HEK293 (cell line): ENCODE results near the gene KDM6A.

Experiments
- CTCF ChIA-PET: fragments of 350-600 bp; formaldehyde crosslinking; extraction: SDS; loops from one replicate; lab custom pipeline; 2021; ENCODE audit warnings: antibody characterized with exemption; lab: Yijun Ruan, JAX
- POLR2A ChIA-PET: fragments of 300-600 bp; formaldehyde crosslinking; extraction: SDS; loops from one replicate; lab custom pipeline; 2020; ENCODE audit warnings: antibody characterized with exemption, inconsistent platforms; lab: Yijun Ruan, JAX
- H3K27ac ChIP-seq: fragments of 200-500 bp; sonication (Bioruptor generic); 2 replicates; pipeline ENCODE4 v1.5.1; 2014; ENCODE audit warnings: low read depth, low read length, control low read depth, inconsistent platforms; ENCODE audit errors: extremely low read depth
- H3K36me3 ChIP-seq, 2 experiments: fragments of 200-500 bp in 1 of 2; sonication (Bioruptor generic) in 1 of 2; 1 replicate in 1 of 2; 2 replicates in 1 of 2; pipeline ENCODE4 v1.5.1; 2014 to 2017; ENCODE audit warnings: inconsistent platforms in 2 of 2, low read length in 2 of 2; ENCODE audit not compliant: control insufficient read depth in 2 of 2, insufficient read depth in 1 of 2
- H3K4me1 ChIP-seq: fragments of 200-500 bp; sonication (Bioruptor generic); 2 replicates; pipeline ENCODE4 v1.5.1; 2014; ENCODE audit warnings: mild to moderate bottlenecking, low read length, inconsistent platforms; ENCODE audit not compliant: control insufficient read depth, insufficient read depth
- H3K4me3 ChIP-seq: 2 replicates; pipeline ENCODE4 v1.5.1; 2011; ENCODE audit warnings: low read depth, mild to moderate bottlenecking, control low read depth, low read length, moderate library complexity
- H3K9me3 ChIP-seq: fragments of 200-500 bp; sonication (Bioruptor generic); 2 replicates; pipeline ENCODE4 v1.5.1; 2014; ENCODE audit warnings: low read depth, low read length, inconsistent platforms; ENCODE audit not compliant: control insufficient read depth, insufficient read depth
- GLIS1 ChIP-seq: fragments of 450-650 bp; formaldehyde crosslinking; IDR thresholded peaks from 2 replicates; pipeline ENCODE4 v1.5.1; 2016; ENCODE audit warnings: missing biosample characterization, missing genetic modification characterization
- OSR2 ChIP-seq: fragments of 450-650 bp; formaldehyde crosslinking; IDR thresholded peaks from 2 replicates; pipeline ENCODE4 v1.5.1; 2016; ENCODE audit warnings: missing biosample characterization, missing genetic modification characterization
- PRDM4 ChIP-seq: fragments of 450-650 bp; formaldehyde crosslinking; IDR thresholded peaks from 2 replicates; pipeline ENCODE4 v1.5.1; 2017; ENCODE audit warnings: missing biosample characterization, missing genetic modification characterization
- ZNF248 ChIP-seq: fragments of 450-650 bp; formaldehyde crosslinking; IDR thresholded peaks from 2 replicates; pipeline ENCODE4 v1.5.1; 2017; ENCODE audit warnings: missing biosample characterization, missing genetic modification characterization
- ZSCAN18 ChIP-seq: fragments of 450-650 bp; formaldehyde crosslinking; IDR thresholded peaks from 2 replicates; pipeline ENCODE4 v1.5.1; 2016; ENCODE audit warnings: missing biosample characterization, missing genetic modification characterization
- ZXDB ChIP-seq: fragments of 450-650 bp; formaldehyde crosslinking; IDR thresholded peaks from 2 replicates; pipeline ENCODE4 v1.5.1; 2016; ENCODE audit warnings: missing biosample characterization, missing genetic modification characterization
- TF ChIP-seq, protein P1 (sequence below): fragments of 450-650 bp; formaldehyde crosslinking; IDR thresholded peaks from 2 replicates; pipeline ENCODE4 v1.5.1; 2017; ENCODE audit warnings: missing biosample characterization, missing genetic modification characterization

KDM6A gene

DNA sequence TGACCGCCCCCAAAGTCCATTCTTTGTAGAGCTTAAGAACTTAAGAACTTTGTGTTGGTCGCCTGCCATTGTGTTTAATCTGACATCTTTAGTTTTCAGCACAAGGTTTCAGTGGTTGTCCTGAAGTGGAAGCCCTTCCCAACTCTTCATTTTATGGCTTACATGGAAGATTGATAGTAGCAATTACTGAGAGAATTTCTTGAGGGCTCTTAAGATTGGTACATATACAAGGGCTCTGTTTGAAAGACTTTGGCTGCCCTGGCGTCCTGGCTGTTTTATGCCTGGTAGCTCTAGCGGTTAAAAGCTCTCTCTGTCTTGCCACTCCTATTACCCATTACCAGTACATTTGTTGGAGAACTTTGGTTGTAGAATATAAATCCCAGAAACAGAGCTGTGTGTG is 75.0 kb downstream of the KDM6A start:
- TF ChIP-seq, protein P1, sequence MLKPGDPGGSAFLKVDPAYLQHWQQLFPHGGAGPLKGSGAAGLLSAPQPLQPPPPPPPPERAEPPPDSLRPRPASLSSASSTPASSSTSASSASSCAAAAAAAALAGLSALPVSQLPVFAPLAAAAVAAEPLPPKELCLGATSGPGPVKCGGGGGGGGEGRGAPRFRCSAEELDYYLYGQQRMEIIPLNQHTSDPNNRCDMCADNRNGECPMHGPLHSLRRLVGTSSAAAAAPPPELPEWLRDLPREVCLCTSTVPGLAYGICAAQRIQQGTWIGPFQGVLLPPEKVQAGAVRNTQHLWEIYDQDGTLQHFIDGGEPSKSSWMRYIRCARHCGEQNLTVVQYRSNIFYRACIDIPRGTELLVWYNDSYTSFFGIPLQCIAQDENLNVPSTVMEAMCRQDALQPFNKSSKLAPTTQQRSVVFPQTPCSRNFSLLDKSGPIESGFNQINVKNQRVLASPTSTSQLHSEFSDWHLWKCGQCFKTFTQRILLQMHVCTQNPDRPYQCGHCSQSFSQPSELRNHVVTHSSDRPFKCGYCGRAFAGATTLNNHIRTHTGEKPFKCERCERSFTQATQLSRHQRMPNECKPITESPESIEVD (tag by site-specific recombination), result peak; percentile 80; the same call in 1 of the 2 replicates
- TF ChIP-seq ZSCAN18 (tag by site-specific recombination) (no peak), ZXDB (tag by site-specific recombination) (0 out of 2 replicates have a peak, but pooled peaks have one; percentile 12), OSR2 (tag by site-specific recombination) (peak; percentile 42; the same call in 1 of the 2 replicates)
- Histone ChIP-seq H3K27ac (peak overlapping the region; percentile 21; the same call in 1 of the 2 replicates), H3K4me3 (no peak overlapping the region), H3K36me3 (no peaks in the 10 kb centered on the region; a peak in 1 of 3 replicates), H3K9me3 (no peaks in the 10 kb centered on the region), H3K4me1 (peaks cover 23% of the 10 kb centered on the region)
- POLR2A ChIA-PET, result no interaction called here
- CTCF ChIA-PET, result interaction anchor here (0.7 kb wide), 2 partner anchors 9 to 904 kb away, joined by 3 read pairs; no protein-coding TSS in a partner anchor

GRCh38 chrX:44948406-44948805 is 75.4 kb downstream of the KDM6A start:
- ChIA-PET POLR2A (no interaction called here), CTCF (interaction anchor here (0.7 kb wide), 2 partner anchors 10 to 905 kb away, joined by 3 read pairs; no protein-coding TSS in a partner anchor)
- H3K4me1 ChIP-seq, result peaks cover 27% of the 10 kb centered on the region
- no peaks in the 10 kb centered on the region; a peak in 1 of 3 replicates for H3K36me3 ChIP-seq
- no peaks in the 10 kb centered on the region for H3K9me3 ChIP-seq
- no peak for TF ChIP-seq ZNF248 (tag by site-specific recombination)
- TF ChIP-seq, protein P1 (tag by site-specific recombination), result peak; percentile 81
- no peak overlapping the region for H3K4me3 ChIP-seq
- H3K27ac ChIP-seq, result peak overlapping the region; percentile 21; the same call in 1 of the 2 replicates

GRCh38 chrX:44949125-44949524 is 76.1 kb downstream of the KDM6A start:
- POLR2A ChIA-PET, result interaction anchor here (1.6 kb wide), 1 partner anchor 77 kb away, joined by 5 read pairs; the partner anchor contains the start of gene KDM6A
- no peaks in the 10 kb centered on the region; a peak in 1 of 3 replicates for H3K36me3 ChIP-seq

More at GRCh38 chrX:44949125-44949524, 76.1 kb downstream of the KDM6A start:
- no peak overlapping the region for H3K4me3 ChIP-seq
- H3K9me3 ChIP-seq, result no peaks in the 10 kb centered on the region
- H3K27ac ChIP-seq, result no peak overlapping the region
- peaks cover 33% of the 10 kb centered on the region for H3K4me1 ChIP-seq
- no peak for TF ChIP-seq PRDM4 (tag by site-specific recombination)
- TF ChIP-seq GLIS1 (tag by site-specific recombination), result peak; percentile 27; the same call in 1 of the 2 replicates
- CTCF ChIA-PET, result interaction anchor here (0.6 kb wide), 1 partner anchor 8 kb away, joined by 3 read pairs; no protein-coding TSS in a partner anchor
